CD4-positive, alpha-beta T cell treated with Interleukin-2 at 100 ng/mL for 4 hours (primary cell): ENCODE measurements around the gene CYP26B1.

Experiments
- DNase-seq: peaks from one replicate; pipeline ENCODE4 v3.0.0-alpha.2; 2020; ENCODE audit warnings: low spot score

Gene CYP26B1

GRCh38 chr2:72147303-72147971, at the start of gene CYP26B1:
TSS of gene CYP26B1 (minus strand) at chr2:72147862. CDS start at chr2:72147834, 28 bp downstream.
- no peak for DNase-seq

GRCh38 chr2:72193723-72194122, 46.1 kb upstream of the CYP26B1 start:
- no peak for DNase-seq

GRCh38 chr2:72191441-72191840, 43.8 kb upstream of the CYP26B1 start:
- no peak for DNase-seq

- no peak for DNase-seq
Observed at GRCh38 chr2:72185206-72185605, 37.5 kb upstream of the CYP26B1 start.

- DNase-seq: no peak
Observed at GRCh38 chr2:72183466-72183865, 35.8 kb upstream of the CYP26B1 start.

- no peak for DNase-seq
Observed at GRCh38 chr2:72183016-72183415, 35.4 kb upstream of the CYP26B1 start.

- no peak for DNase-seq
Observed at GRCh38 chr2:72182547-72182946, 34.9 kb upstream of the CYP26B1 start.

- no peak for DNase-seq
Observed at GRCh38 chr2:72181616-72182015, 34.0 kb upstream of the CYP26B1 start.

GRCh38 chr2:72180351-72180750, 32.7 kb upstream of the CYP26B1 start:
- DNase-seq: no peak

- no peak for DNase-seq
Observed at GRCh38 chr2:72178551-72178950, 30.9 kb upstream of the CYP26B1 start.

GRCh38 chr2:72176281-72176680, 28.6 kb upstream of the CYP26B1 start:
- no peak for DNase-seq

- no peak for DNase-seq
Observed at GRCh38 chr2:72175636-72176035, 28.0 kb upstream of the CYP26B1 start.

GRCh38 chr2:72173640-72174321, 26.1 kb upstream of the CYP26B1 start:
- no peak for DNase-seq

GRCh38 chr2:72172478-72172877, 24.8 kb upstream of the CYP26B1 start:
- DNase-seq: no peak

GRCh38 chr2:72166279-72166678, 18.6 kb upstream of the CYP26B1 start:
- DNase-seq: no peak

- no peak for DNase-seq
Observed at GRCh38 chr2:72165792-72166191, 18.1 kb upstream of the CYP26B1 start.

- no peak for DNase-seq
Observed at GRCh38 chr2:72162574-72162973, 14.9 kb upstream of the CYP26B1 start.

- DNase-seq: no peak
Observed at GRCh38 chr2:72159211-72159993, 11.7 kb upstream of the CYP26B1 start.

- no peak for DNase-seq
Observed at GRCh38 chr2:72157871-72158771, 10.5 kb upstream of the CYP26B1 start.

- no peak for DNase-seq
Observed at GRCh38 chr2:72156872-72157271, 9.2 kb upstream of the CYP26B1 start.

GRCh38 chr2:72155737-72156136, 8.1 kb upstream of the CYP26B1 start:
- no peak for DNase-seq

- DNase-seq: no peak
Observed at GRCh38 chr2:72155151-72155550, 7.5 kb upstream of the CYP26B1 start.
